Tibial artery (tissue), 4 donors: ENCODE measurements around the gene AGPAT2.

Experiments
- DNase-seq, 2 donors: peaks; one replicate each; pipeline ENCODE4 v3.0.0-alpha.2; 2019
- H3K27ac ChIP-seq, 2 donors: fragments of 200-600 bp; sonication (generic) in 1 of 2; 1 replicate in 1 of 2; 2 replicates in 1 of 2; pipeline ENCODE4 v1.5.1; 2018 to 2019; ENCODE audit warnings: mild to moderate bottlenecking in 1 of 2
- H3K27me3 ChIP-seq, 2 donors: fragments of 200-600 bp; sonication (generic) in 1 of 2; one replicate each; pipeline versions ENCODE4 v1.5.1 to v1.6.0; 2016 to 2019
- H3K36me3 ChIP-seq, 3 donors: fragments of 200-600 bp; sonication (generic) in 2 of 3; one replicate each; pipeline ENCODE4 v1.5.1; 2016 to 2019; ENCODE audit warnings: mild to moderate bottlenecking in 2 of 3
- H3K4me1 ChIP-seq, 4 donors: fragments of 200-600 bp; sonication (generic) in 2 of 4; 1 replicate in 3 of 4; 2 replicates in 1 of 4; pipeline ENCODE4 v1.5.1; 2016 to 2019
- H3K4me3 ChIP-seq, 2 donors: fragments of 200-600 bp; sonication (generic) in 1 of 2; 1 replicate in 1 of 2; 2 replicates in 1 of 2; pipeline ENCODE4 v1.5.1; 2018 to 2019; ENCODE audit warnings: mild to moderate bottlenecking in 2 of 2
- H3K9me3 ChIP-seq, 3 donors: fragments of 200-600 bp; sonication (generic) in 1 of 3; one replicate each; pipeline ENCODE4 v1.5.1; 2016 to 2019
- CTCF ChIP-seq, 2 experiments: fragments of 200-600 bp in 1 of 2; fragments of 450-650 bp in 1 of 2; IDR thresholded peaks; one replicate each; pipeline ENCODE4 v1.5.1; 2017 to 2019; ENCODE audit warnings: antibody characterized with exemption in 2 of 2, mild to moderate bottlenecking in 1 of 2, moderate library complexity in 1 of 2
- intact Hi-C: fragments of 100-400 bp; cut with DNase I; formaldehyde crosslinking; loops from one replicate; pipeline ENCODE4 v1.15.0; 2023; ENCODE audit warnings: low total_unique reads

The AGPAT2 gene

GRCh38 chr9:136675477-136676296 is 11.6 kb downstream of the AGPAT2 start:
- H3K27ac ChIP-seq, result no peak overlapping the region
- no peak for TF ChIP-seq CTCF (IDR thresholded peaks at IDR 0.05)
- H3K9me3 ChIP-seq, result no peaks in the 10 kb centered on the region
- no peak overlapping the region for H3K4me3 ChIP-seq
- peaks cover 0 to 18% (median 0%) of the 10 kb centered on the region in 4 donors for H3K4me1 ChIP-seq
- intact Hi-C loops, result no loop called here
- no peak for DNase-seq
- H3K27me3 ChIP-seq, result peaks cover 0 to 15% of the 10 kb centered on the region in 2 donors
- H3K36me3 ChIP-seq, result peaks cover 0 to 44% (median 33%) of the 10 kb centered on the region in 3 donors

GRCh38 chr9:136674786-136675349 is 12.4 kb downstream of the AGPAT2 start:
- H3K9me3 ChIP-seq, result no peaks in the 10 kb centered on the region
- peaks cover 0 to 12% (median 0%) of the 10 kb centered on the region in 4 donors for H3K4me1 ChIP-seq
- H3K27ac ChIP-seq, result no peak overlapping the region
- TF ChIP-seq CTCF (IDR thresholded peaks at IDR 0.05), result no peak
- intact Hi-C loops, result no loop called here
- DNase-seq, result no peak
- no peak overlapping the region for H3K4me3 ChIP-seq
- H3K36me3 ChIP-seq, result peaks cover 0 to 44% (median 33%) of the 10 kb centered on the region in 3 donors
- H3K27me3 ChIP-seq, result peaks cover 0 to 23% of the 10 kb centered on the region in 2 donors

- no peak for TF ChIP-seq CTCF (IDR thresholded peaks at IDR 0.05)
- no peak for DNase-seq
- peaks cover 0 to 44% (median 33%) of the 10 kb centered on the region in 3 donors for H3K36me3 ChIP-seq
- H3K27ac ChIP-seq, result no peak overlapping the region
- peaks cover 0 to 10% (median 0%) of the 10 kb centered on the region in 4 donors for H3K4me1 ChIP-seq
- H3K9me3 ChIP-seq, result no peaks in the 10 kb centered on the region
- H3K4me3 ChIP-seq, result no peak overlapping the region
- H3K27me3 ChIP-seq, result peaks cover 0 to 30% of the 10 kb centered on the region in 2 donors
- intact Hi-C loops, result no loop called here
Measured at GRCh38 chr9:136673975-136674785, 13.1 kb downstream of the AGPAT2 start.

GRCh38 chr9:136673088-136673974 is 13.9 kb downstream of the AGPAT2 start:
- Histone ChIP-seq H3K9me3 (no peaks in the 10 kb centered on the region), H3K4me3 (no peak overlapping the region), H3K4me1 (peaks cover 0 to 6% (median 0%) of the 10 kb centered on the region in 4 donors), H3K27me3 (peaks cover 0 to 38% of the 10 kb centered on the region in 2 donors), H3K36me3 (peaks cover 0 to 44% (median 33%) of the 10 kb centered on the region in 3 donors), H3K27ac (no peak overlapping the region)
- TF ChIP-seq CTCF (IDR thresholded peaks at IDR 0.05), result no peak
- DNase-seq, result no peak
- intact Hi-C loops, result no loop called here
